Breast epithelium (tissue), 4 donors: ENCODE results near the gene SPTSSA. TPM values are rescaled to one million over a fixed set of nuclear protein-coding genes. Genes with fewer than 3 reads are reported as not detected.

Experiments used
- DNase-seq, 2 donors: peaks; one replicate each; pipeline ENCODE4 v3.0.0-alpha.2; 2019; ENCODE audit warnings: low spot score in 2 of 2
- H3K27ac ChIP-seq, 2 donors: fragments of 200-600 bp; sonication (generic) in 1 of 2; one replicate each; pipeline ENCODE4 v1.5.1; 2016 to 2019; ENCODE audit warnings: mild to moderate bottlenecking in 1 of 2
- H3K27me3 ChIP-seq, 2 donors: fragments of 200-600 bp; sonication (generic) in 1 of 2; one replicate each; pipeline versions ENCODE4 v1.5.1 to v1.6.0; 2017 to 2019; ENCODE audit warnings: control low read depth in 1 of 2, mild to moderate bottlenecking in 1 of 2
- H3K36me3 ChIP-seq: fragments of 200-600 bp; one replicate; pipeline ENCODE4 v1.5.1; 2019
- H3K4me1 ChIP-seq, 2 donors: fragments of 200-600 bp; sonication (generic); one replicate each; pipeline ENCODE4 v1.5.1; 2016 to 2019; ENCODE audit warnings: control low read depth in 1 of 2
- H3K4me3 ChIP-seq, 3 donors: fragments of 200-600 bp; sonication (generic); 1 replicate in 2 of 3; 2 replicates in 1 of 3; pipeline ENCODE4 v1.5.1; 2016 to 2019; ENCODE audit warnings: mild to moderate bottlenecking in 3 of 3, moderate library complexity in 2 of 3
- H3K9me3 ChIP-seq, 2 donors: fragments of 200-600 bp; sonication (generic) in 1 of 2; one replicate each; pipeline ENCODE4 v1.5.1; 2016 to 2019; ENCODE audit warnings: control low read depth in 1 of 2
- CTCF ChIP-seq, 3 donors: fragments of 450-650 bp; IDR thresholded peaks; one replicate each; pipeline ENCODE4 v1.5.1; 2016 to 2017; ENCODE audit warnings: antibody characterized with exemption in 3 of 3, mild to moderate bottlenecking in 3 of 3, moderate library complexity in 3 of 3
- POLR2A ChIP-seq: fragments of 450-650 bp; IDR thresholded peaks from one replicate; pipeline ENCODE4 v1.6.1; 2016; ENCODE audit warnings: antibody characterized with exemption, mild to moderate bottlenecking, moderate library complexity
- POLR2AphosphoS5 ChIP-seq, 3 donors: sonication (generic); formaldehyde crosslinking; IDR thresholded peaks; one replicate each; pipeline ENCODE4 v1.6.1; 2017; ENCODE audit warnings: antibody characterized with exemption in 3 of 3
- intact Hi-C: fragments of 100-400 bp; cut with DNase I; formaldehyde crosslinking; loops from one replicate; pipeline ENCODE4 v1.15.1; 2023; ENCODE audit warnings: low total_unique reads
- total RNA-seq, 3 donors: library from RNA; depleted of rRNA; stranded (reverse); fragments of >200 nt; gene quantifications; one replicate each; pipeline ENCODE4 v1.1.0, GENCODE V29; 2016

Gene SPTSSA
- total RNA-seq, 3 donors from 2014 or later, result 17.1 to 67.0 (median 38.0) TPM

- intact Hi-C loops, result loop anchor here (5.0 kb wide), 1 partner anchor 850 kb away; no protein-coding TSS in a partner anchor
- no peak for DNase-seq
- Histone ChIP-seq H3K27me3 (no peaks in the 10 kb centered on the region), H3K9me3 (no peaks in the 10 kb centered on the region), H3K4me1 (peaks cover 6 to 8% of the 10 kb centered on the region in 2 donors), H3K4me3 (no peak overlapping the region), H3K36me3 (no peaks in the 10 kb centered on the region), H3K27ac (no peak overlapping the region)
- TF ChIP-seq POLR2AphosphoS5 (IDR thresholded peaks at IDR 0.05) (no peak), CTCF (IDR thresholded peaks at IDR 0.05) (no peak), POLR2A (no peak)
These were observed 40.0 kb upstream of the SPTSSA start for GRCh38 chr14:34502001-34502400.

GRCh38 chr14:34501004-34501580, 39.1 kb upstream of the SPTSSA start:
- H3K27ac ChIP-seq, result no peak overlapping the region
- no peak overlapping the region for H3K4me3 ChIP-seq
- no peak for DNase-seq
- H3K4me1 ChIP-seq, result peaks cover 6 to 8% of the 10 kb centered on the region in 2 donors
- TF ChIP-seq POLR2A (no peak), POLR2AphosphoS5 (IDR thresholded peaks at IDR 0.05) (no peak), CTCF (IDR thresholded peaks at IDR 0.05) (no peak)
- no peaks in the 10 kb centered on the region for H3K27me3 ChIP-seq
- intact Hi-C loops, result loop anchor here (5.0 kb wide), 1 partner anchor 851 kb away; no protein-coding TSS in a partner anchor
- no peaks in the 10 kb centered on the region for H3K36me3 ChIP-seq
- no peaks in the 10 kb centered on the region for H3K9me3 ChIP-seq

GRCh38 chr14:34498684-34499412, 36.8 kb upstream of the SPTSSA start:
- Histone ChIP-seq H3K27me3 (no peaks in the 10 kb centered on the region), H3K4me1 (peaks cover 6 to 8% of the 10 kb centered on the region in 2 donors), H3K4me3 (no peak overlapping the region), H3K27ac (peak overlapping the region in 1 of 2 donors; percentile 87), H3K9me3 (no peaks in the 10 kb centered on the region), H3K36me3 (no peaks in the 10 kb centered on the region)
- intact Hi-C loops, result no loop called here
- TF ChIP-seq POLR2AphosphoS5 (IDR thresholded peaks at IDR 0.05) (no peak), CTCF (IDR thresholded peaks at IDR 0.05) (peak; percentile 32 to 76 (median 74))
- no peak for DNase-seq

GRCh38 chr14:34496679-34497513, 34.9 kb upstream of the SPTSSA start:
- peak; percentile 71 to 83 for DNase-seq
- Histone ChIP-seq H3K36me3 (no peaks in the 10 kb centered on the region), H3K4me3 (peak overlapping the region in 2 of 3 donors; percentile 8 to 42), H3K9me3 (no peaks in the 10 kb centered on the region), H3K4me1 (peaks cover 6 to 8% of the 10 kb centered on the region in 2 donors), H3K27me3 (no peaks in the 10 kb centered on the region), H3K27ac (peak overlapping the region; percentile 87 to 94)
- intact Hi-C loops, result no loop called here
- TF ChIP-seq POLR2AphosphoS5 (IDR thresholded peaks at IDR 0.05) (peak; percentile 72 to 89 (median 76)), POLR2A (no peak)

GRCh38 chr14:34496007-34496678, 34.1 kb upstream of the SPTSSA start:
- Histone ChIP-seq H3K4me3 (no peak overlapping the region), H3K4me1 (peaks cover 6 to 8% of the 10 kb centered on the region in 2 donors), H3K27ac (peak overlapping the region; percentile 87 to 94), H3K36me3 (no peaks in the 10 kb centered on the region), H3K9me3 (no peaks in the 10 kb centered on the region), H3K27me3 (no peaks in the 10 kb centered on the region)
- DNase-seq, result no peak
- TF ChIP-seq POLR2AphosphoS5 (IDR thresholded peaks at IDR 0.05) (no peak), POLR2A (no peak), CTCF (IDR thresholded peaks at IDR 0.05) (no peak)
- intact Hi-C loops, result no loop called here
